ENCODE results near the gene WEE2.

WEE2 gene

GRCh38 chr7:141708351-141708750, at the start of gene WEE2:
WEE2 (plus strand) TSS chr7:141708353; CDS start chr7:141708759, 406 bp downstream.
- in situ Hi-C loops (cut with HindIII; ENCODE audit: low sequenced_read_pairs): no loop called here

- in situ Hi-C loops (cut with HindIII; ENCODE audit: low sequenced_read_pairs): no loop called here
These were observed 48.7 kb upstream of the WEE2 start for GRCh38 chr7:141659501-141659900.

GRCh38 chr7:141660259-141660658, 47.9 kb upstream of the WEE2 start:
- in situ Hi-C loops (cut with HindIII; ENCODE audit: low sequenced_read_pairs): no loop called here

GRCh38 chr7:141663081-141663849, 44.9 kb upstream of the WEE2 start:
- in situ Hi-C loops (cut with HindIII; ENCODE audit: low sequenced_read_pairs): no loop called here

GRCh38 chr7:141664450-141664849, 43.7 kb upstream of the WEE2 start:
- in situ Hi-C loops (cut with HindIII; ENCODE audit: low sequenced_read_pairs): no loop called here

- in situ Hi-C loops (cut with HindIII; ENCODE audit: low sequenced_read_pairs): no loop called here
These were observed 42.7 kb upstream of the WEE2 start for GRCh38 chr7:141665208-141666035.

- in situ Hi-C loops (cut with HindIII; ENCODE audit: low sequenced_read_pairs): no loop called here
These were observed 42.1 kb upstream of the WEE2 start for GRCh38 chr7:141666071-141666470.

GRCh38 chr7:141668853-141669252, 39.3 kb upstream of the WEE2 start:
- in situ Hi-C loops (cut with HindIII; ENCODE audit: low sequenced_read_pairs): no loop called here

GRCh38 chr7:141671705-141672496, 36.3 kb upstream of the WEE2 start:
- in situ Hi-C loops (cut with HindIII; ENCODE audit: low sequenced_read_pairs): no loop called here

GRCh38 chr7:141673346-141673745, 34.8 kb upstream of the WEE2 start:
- in situ Hi-C loops (cut with HindIII; ENCODE audit: low sequenced_read_pairs): no loop called here

GRCh38 chr7:141674171-141674671, 33.9 kb upstream of the WEE2 start:
- in situ Hi-C loops (cut with HindIII; ENCODE audit: low sequenced_read_pairs): no loop called here

GRCh38 chr7:141674702-141675101, 33.5 kb upstream of the WEE2 start:
- in situ Hi-C loops (cut with HindIII; ENCODE audit: low sequenced_read_pairs): loop anchor here (5.0 kb wide), 1 partner anchor 53 kb away; no protein-coding TSS in a partner anchor

GRCh38 chr7:141675436-141676215, 32.5 kb upstream of the WEE2 start:
- in situ Hi-C loops (cut with HindIII; ENCODE audit: low sequenced_read_pairs): loop anchor here (5.0 kb wide), 1 partner anchor 52 kb away; no protein-coding TSS in a partner anchor

- in situ Hi-C loops (cut with HindIII; ENCODE audit: low sequenced_read_pairs): loop anchor here (5.0 kb wide), 1 partner anchor 51 kb away; no protein-coding TSS in a partner anchor
These were observed 31.5 kb upstream of the WEE2 start for GRCh38 chr7:141676618-141677017.

- in situ Hi-C loops (cut with HindIII; ENCODE audit: low sequenced_read_pairs): loop anchor here (5.0 kb wide), 1 partner anchor 48 kb away; no protein-coding TSS in a partner anchor
These were observed 29.1 kb upstream of the WEE2 start for GRCh38 chr7:141679014-141679413.

- in situ Hi-C loops (cut with HindIII; ENCODE audit: low sequenced_read_pairs): no loop called here
These were observed 22.7 kb upstream of the WEE2 start for GRCh38 chr7:141685285-141686023.

GRCh38 chr7:141686074-141686473, 22.1 kb upstream of the WEE2 start:
- in situ Hi-C loops (cut with HindIII; ENCODE audit: low sequenced_read_pairs): no loop called here

- in situ Hi-C loops (cut with HindIII; ENCODE audit: low sequenced_read_pairs): no loop called here
These were observed 21.5 kb upstream of the WEE2 start for GRCh38 chr7:141686670-141687069.

- in situ Hi-C loops (cut with HindIII; ENCODE audit: low sequenced_read_pairs): no loop called here
These were observed 20.1 kb upstream of the WEE2 start for GRCh38 chr7:141688043-141688442.

Measured in endothelial cell of hepatic sinusoid (primary cell).